NCI-H774 (cell line): ENCODE data around the gene RPRML.
A peak's percentile ranks its signal among the peaks of the same experiment; 100 is the strongest.

ENCODE experiments used
- DNase-seq: peaks from one replicate; lab custom pipeline; 2025; lab: John Stamatoyannopoulos, UW

RPRML gene

GRCh38 chr17:46944931-46945330, 34.1 kb downstream of the RPRML start:
- no peak for DNase-seq

GRCh38 chr17:46943501-46944393, 35.3 kb downstream of the RPRML start:
- DNase-seq, result no peak

- DNase-seq, result no peak
Observed at GRCh38 chr17:46943218-46943500, 35.9 kb downstream of the RPRML start.

DNA sequence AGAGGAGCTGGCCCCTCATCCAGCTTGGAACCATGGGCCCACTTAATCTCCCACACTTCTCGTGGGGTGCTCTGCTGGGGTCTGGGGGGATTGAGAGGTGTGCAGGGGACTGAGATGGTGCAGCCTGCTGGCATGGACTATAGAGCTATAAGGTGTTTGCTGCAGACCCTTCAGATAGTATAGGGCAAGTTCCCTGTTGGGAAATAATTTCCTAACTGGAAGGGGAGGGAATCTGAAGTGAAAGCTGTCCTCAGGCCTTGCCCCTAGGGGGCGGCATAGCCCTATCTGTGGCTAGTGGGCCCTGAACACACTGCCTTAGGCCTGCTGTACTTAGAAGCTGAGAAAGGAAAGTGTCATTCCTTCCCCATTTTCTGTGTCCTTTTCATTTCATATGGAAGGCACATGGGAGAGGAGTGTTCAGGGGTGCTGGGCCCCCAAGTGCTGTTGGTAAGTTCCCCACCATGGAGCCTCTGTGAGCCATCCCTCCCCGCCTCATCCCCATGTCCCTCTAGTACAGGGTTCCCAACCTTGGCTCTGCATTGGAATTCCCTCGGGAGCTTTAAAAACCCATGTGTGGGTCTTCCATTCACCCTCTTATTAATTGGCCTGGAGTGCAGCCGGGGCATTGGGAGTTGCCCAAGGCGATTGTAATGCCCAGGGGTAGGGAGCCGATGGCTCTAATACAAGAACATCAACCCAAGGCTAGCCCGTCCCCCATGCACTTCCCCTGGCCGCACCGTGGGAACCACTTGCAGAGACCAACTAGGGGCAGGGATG, 36.4 kb downstream of the RPRML start:
- DNase-seq, result peak; percentile 35

- DNase-seq, result peak; percentile 57
Observed at GRCh38 chr17:46940692-46941404, 38.2 kb downstream of the RPRML start.

DNA sequence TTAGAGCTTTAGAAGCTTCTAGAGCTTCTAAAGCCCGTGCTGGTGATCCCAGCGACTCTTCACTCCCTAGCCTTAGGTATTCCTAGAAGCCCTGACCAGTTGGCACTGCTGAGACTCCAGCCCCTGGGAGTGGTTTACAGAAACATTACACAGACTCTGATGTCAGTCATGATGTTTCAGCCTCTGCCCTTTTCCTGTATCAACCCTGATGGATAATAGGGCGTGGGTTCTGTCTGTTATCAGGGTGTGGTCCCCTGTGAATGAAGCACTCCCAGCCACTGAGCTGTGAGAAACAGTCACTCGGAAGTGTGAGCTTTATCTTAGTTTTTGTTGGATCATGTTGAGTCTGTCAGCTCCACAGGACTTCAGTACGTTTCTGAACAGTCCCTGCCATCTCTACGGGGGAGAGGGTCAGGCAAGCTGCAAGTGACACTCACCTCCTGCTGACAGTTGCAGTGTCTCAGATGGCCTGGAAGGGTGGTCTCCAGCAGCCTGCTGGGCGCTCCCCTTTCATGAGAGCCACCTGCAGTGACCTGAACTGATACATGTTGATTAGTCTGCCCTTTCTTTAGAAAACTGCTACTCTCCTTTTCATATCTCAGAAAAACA, 43.3 kb downstream of the RPRML start:
- no peak for DNase-seq

DNA sequence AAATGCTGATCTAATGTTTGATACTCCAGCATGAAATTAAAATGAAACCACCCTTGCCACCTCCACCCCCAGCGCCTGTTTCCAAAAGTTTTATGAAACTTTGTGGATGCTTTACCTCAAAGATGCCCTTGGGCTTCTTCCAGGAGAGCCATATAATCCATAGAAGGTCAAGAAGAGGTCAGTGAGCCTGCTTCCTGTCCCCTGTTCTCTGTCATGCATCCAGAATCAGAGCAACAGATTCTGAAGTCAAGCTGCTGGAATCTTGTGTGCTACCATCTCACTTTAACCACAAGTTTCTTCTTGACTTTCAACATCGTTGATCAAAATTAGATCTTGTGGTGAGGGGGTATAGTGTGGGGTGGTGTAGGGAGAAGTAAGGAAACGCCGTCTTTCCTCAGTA, 47.5 kb downstream of the RPRML start:
- DNase-seq, result no peak

- DNase-seq, result no peak
Observed at GRCh38 chr17:46930051-46930450, 49.0 kb downstream of the RPRML start.

DNA sequence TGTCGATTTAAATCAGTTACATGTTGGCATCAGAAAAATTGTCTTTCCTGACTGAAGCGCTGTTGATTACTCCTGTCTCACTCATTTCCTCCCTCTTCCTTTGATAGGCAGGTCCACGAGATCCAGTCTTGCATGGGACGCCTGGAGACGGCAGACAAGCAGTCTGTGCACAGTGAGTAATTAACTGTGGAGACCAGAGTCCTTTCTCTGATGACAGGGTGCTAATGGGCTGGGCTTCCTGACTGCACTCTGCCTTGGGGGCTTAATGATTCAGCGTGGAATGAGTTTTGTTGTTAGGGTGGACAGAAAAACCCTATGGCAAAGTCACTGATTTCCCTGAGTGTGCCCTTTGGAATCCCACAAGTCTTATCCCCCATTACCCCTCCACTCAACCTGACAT, 49.6 kb downstream of the RPRML start:
- no peak for DNase-seq

GRCh38 chr17:46928467-46929261, 50.4 kb downstream of the RPRML start:
- DNase-seq, result no peak
